Activated CD4-positive, alpha-beta T cell treated with anti-CD3 and anti-CD28 coated beads, Interleukin-2, Interleukin-4, amounts not matched to agents 100 ng/mL and 50 ng/mL, durations not matched to agents 16 hours and 8 hours (primary cell): Measurements from ENCODE around the gene OR10H1.
"Not testable (repeated sequence)": the region's sequence is repeated elsewhere in the genome, so short reads cannot be mapped to it uniquely, and the experiment has no call there.

Experiments used
- DNase-seq: peaks from one replicate; pipeline ENCODE4 v3.0.0-alpha.2; 2020; ENCODE audit warnings: low spot score

OR10H1 gene

GRCh38 chr19:15774159-15774558 is 41.3 kb downstream of the OR10H1 start:
- DNase-seq, result not testable (repeated sequence)

GRCh38 chr19:15769586-15769985 is 45.9 kb downstream of the OR10H1 start:
- DNase-seq, result no peak

DNA sequence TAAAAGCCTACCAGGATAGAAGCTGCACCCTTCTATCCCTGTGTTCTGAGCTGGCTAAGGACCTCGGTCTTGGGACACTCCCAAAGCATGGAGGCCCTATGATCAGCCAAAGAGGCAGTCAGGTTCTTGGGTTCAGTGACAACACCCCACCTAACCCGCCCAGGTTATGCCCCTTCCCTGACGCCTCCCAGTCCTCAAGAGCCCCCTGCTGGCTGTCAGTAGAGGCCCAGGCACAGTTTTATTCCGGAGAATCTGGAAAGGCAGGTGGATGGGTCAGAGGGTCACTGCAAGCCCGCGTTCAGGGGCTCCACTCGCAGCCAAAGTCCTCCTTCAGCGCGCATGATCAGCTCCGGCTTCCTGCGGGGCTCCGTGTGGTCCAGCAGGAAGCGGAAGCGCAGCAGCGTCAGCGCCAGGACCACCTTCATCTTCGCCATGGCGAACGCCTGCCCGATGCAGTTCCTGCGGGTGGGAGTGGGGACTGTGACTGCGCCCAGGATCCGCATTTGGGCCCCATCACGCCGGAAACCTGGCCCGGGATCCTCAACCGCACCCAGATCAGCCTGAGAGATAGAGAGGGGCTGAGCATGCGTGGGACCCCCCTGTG is 55.4 kb downstream of the OR10H1 start:
- DNase-seq, result no peak

DNA sequence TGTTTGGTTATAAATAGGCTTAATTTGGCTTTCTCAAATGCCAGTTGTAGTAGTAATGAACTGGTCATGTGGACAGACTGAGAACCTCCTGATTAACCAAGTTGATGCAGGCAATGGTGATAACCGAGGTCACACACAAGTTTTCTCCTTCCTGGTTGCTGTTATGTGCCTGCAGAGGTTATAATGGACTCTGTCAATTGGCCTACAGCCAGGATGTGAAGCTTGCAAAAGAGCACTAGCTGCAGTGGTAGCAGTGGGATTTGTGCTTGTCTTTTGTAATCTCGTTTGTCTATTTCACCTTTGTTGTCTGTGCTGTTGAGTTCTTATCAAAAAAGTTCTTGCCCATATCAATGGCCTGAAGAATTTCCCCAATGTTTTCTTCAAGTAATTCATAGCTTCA is 57.1 kb downstream of the OR10H1 start:
- DNase-seq, result no peak
